IPS-NIHi11 (cell line): ENCODE data around the gene ARTN.

ENCODE experiments used
- DNase-seq: peaks from one replicate; pipeline ENCODE4 v3.0.0; 2012; ENCODE audit warnings: mixed read lengths, low spot score

The ARTN gene

GRCh38 chr1:43985984-43986595, 52.5 kb downstream of the ARTN start:
- DNase-seq = no peak

- DNase-seq = no peak
Observed at GRCh38 chr1:43986712-43987111, 53.1 kb downstream of the ARTN start.
